Fibroblast of mammary gland (primary cell): ENCODE measurements around the gene FIBCD1.

Source experiments
- DNase-seq: peaks from one replicate; pipeline ENCODE4 v3.0.0-alpha.2; 2010; ENCODE audit warnings: low read depth
- H3K4me3 ChIP-seq: 2 replicates; pipeline ENCODE4 v1.5.1; 2011; ENCODE audit warnings: low read depth, mild to moderate bottlenecking, low read length, moderate library complexity; ENCODE audit not compliant: control insufficient read depth
- TF ChIP-seq, protein P1 (sequence below): conservative IDR thresholded peaks from 2 replicates; pipeline ENCODE4 v1.5.1; 2011; ENCODE audit warnings: low read depth, low read length, inconsistent platforms; ENCODE audit not compliant: control insufficient read depth, insufficient read depth

Gene FIBCD1

DNA sequence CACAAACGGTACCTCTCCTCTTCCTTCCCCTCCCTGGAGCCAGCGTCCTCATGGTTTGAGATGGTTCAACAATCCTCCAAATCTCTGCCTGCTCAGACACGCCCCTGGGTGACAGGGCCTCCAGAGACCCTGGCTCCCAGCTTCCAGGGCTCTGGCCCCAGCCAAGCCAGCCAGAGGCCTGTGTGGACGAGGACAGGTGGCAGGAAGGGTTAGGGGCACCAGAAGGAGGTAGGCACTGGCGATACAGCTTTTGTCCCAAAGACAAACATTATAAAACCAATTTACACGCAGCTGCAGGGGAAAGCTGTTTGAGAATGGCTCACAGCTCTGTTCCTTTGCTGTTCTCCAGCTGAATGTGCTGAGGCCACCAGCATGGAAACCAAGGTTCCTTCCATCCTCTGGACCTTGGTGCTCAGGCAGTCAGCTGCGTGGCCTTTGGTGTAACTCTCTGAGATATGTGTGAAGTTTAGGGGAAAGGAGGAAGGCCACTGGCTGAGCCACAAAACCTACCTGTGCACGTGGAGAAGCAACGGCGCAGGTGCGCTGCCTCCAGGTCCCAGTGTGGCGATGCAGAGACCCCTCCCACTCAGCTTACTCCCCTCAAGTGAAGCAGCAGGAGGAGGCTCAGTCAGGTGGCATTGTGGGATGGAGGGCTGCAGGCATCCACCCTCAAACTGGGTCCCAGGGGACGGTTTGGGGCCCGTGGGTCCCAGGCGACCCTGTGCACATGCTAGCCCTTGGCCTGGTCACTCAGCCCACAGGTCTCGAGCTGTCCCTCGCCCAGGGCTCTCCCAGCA lies 38.1 kb downstream of the FIBCD1 start:
- TF ChIP-seq, protein P1, sequence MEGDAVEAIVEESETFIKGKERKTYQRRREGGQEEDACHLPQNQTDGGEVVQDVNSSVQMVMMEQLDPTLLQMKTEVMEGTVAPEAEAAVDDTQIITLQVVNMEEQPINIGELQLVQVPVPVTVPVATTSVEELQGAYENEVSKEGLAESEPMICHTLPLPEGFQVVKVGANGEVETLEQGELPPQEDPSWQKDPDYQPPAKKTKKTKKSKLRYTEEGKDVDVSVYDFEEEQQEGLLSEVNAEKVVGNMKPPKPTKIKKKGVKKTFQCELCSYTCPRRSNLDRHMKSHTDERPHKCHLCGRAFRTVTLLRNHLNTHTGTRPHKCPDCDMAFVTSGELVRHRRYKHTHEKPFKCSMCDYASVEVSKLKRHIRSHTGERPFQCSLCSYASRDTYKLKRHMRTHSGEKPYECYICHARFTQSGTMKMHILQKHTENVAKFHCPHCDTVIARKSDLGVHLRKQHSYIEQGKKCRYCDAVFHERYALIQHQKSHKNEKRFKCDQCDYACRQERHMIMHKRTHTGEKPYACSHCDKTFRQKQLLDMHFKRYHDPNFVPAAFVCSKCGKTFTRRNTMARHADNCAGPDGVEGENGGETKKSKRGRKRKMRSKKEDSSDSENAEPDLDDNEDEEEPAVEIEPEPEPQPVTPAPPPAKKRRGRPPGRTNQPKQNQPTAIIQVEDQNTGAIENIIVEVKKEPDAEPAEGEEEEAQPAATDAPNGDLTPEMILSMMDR, result no peak
- DNase-seq, result no peak
- no peak overlapping the region for H3K4me3 ChIP-seq

DNA sequence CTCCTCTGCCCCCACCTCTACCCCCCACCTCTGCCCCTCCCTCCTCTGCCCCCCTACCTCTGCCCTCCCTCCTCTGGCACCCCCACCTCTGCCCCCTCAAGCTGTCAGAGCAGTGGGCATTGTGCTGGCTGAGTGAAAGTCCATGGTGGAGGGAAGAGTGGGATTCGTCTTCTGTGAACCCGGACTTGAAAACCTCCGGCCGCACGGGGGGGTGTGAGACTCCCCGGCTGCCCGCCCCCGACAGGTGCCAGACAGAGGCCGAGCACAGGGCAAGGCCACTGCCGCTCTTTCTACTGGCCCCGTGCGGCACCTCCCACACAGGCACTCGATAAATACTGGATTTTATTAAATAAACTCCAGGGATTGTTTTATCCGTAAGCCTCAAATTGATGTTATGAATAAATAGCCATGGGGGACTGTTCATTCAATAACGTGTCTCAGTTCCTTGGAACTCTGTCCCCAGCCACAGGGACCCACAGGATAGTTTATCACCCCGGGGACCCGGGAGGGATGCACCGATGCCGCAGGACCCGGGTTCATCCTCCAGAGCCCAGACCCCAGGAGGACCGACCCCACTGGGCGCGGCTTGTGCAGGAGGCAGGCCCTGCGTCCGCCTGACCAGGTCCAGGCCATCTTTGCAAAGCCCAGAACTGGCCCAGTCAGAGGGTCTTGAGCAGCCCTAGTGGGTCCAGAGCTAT lies 39.8 kb downstream of the FIBCD1 start:
- DNase-seq, result no peak
- TF ChIP-seq, protein P1, result no peak
- H3K4me3 ChIP-seq, result no peak overlapping the region

DNA sequence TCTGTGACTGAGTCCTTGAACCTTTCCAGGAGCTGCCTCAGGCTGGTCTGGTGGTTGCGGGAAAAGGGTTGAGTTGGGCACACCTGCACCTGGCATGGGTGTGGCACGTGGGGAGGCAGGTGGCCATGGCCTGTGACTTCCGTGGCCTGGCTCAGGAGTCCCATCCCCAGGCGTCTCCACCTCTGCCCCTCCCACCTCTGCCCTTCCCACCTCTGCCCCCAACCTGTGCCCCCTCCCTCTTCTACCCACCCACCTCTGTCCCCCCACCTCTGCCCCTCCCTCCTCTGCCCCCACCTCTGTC lies 40.5 kb downstream of the FIBCD1 start:
- DNase-seq, result no peak
- no peak overlapping the region for H3K4me3 ChIP-seq
- TF ChIP-seq, protein P1, result no peak

- no peak for DNase-seq
- TF ChIP-seq, protein P1, result no peak
Observed at GRCh38 chr9:130897848-130898551, 41.0 kb downstream of the FIBCD1 start.

GRCh38 chr9:130897105-130897751 lies 41.8 kb downstream of the FIBCD1 start:
- no peak for DNase-seq
- H3K4me3 ChIP-seq, result no peak overlapping the region
- TF ChIP-seq, protein P1, result no peak

More at GRCh38 chr9:130897848-130898551, 41.0 kb downstream of the FIBCD1 start:
- H3K4me3 ChIP-seq, result no peak overlapping the region

DNA sequence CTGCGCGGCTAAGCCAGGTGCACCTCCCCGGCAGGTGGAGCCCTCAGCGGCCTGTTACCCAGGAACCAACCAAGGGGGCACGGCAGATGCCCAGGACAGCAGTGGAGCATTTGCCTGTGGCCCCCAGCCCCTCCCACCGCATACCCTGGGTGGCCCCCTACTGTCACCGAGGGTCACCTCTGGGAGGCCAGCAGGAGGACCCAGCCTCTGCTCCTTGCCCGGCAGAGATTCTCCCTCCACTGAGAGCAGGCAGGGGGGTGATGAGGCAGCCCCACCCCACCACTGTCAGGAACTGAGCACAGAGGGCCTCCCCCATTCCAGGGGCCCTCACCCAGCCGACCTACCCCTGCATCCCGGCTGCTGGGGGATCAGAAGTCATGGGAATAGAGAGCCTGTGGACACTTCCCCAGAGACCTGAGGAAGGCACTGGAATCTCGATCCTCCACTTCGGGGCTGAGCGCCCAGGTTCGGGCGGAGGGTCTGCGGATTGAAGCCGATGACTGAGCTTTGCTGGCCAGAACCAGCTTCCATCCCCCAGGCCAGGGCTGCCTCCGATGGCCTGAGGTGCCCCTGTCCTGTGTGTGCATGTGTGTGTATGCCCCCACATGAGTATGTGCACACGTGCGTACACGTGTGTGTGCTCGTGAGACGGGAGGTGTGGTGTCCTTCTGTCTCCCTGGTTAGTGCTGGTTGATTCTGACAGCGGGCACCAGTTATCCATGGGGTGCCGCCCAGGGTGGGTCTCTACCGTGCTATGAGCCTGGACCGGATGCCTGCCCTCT lies 42.6 kb downstream of the FIBCD1 start, which contains the start of gene QRFP:
QRFP (minus strand) TSS at position 580 of the 782 bp plus-strand sequence. CDS start 2,974 bp downstream, outside the sequence.
- no peak for DNase-seq
- TF ChIP-seq, protein P1, result no peak
- H3K4me3 ChIP-seq, result no peak within 1 kb of the TSS
